ENCODE results near the gene TBC1D10A. TPM values are rescaled to one million over a fixed set of nuclear protein-coding genes. Genes with fewer than 3 reads are reported as not detected.

The TBC1D10A gene
- total RNA-seq, 1 donor from 2014 or later, result 5.8 TPM

- no peaks in the 10 kb centered on the region for H3K9me3 ChIP-seq (replicated peaks)
- H3K4me3 ChIP-seq, result no peak overlapping the region
- no peaks in the 10 kb centered on the region for H3K27me3 ChIP-seq (ENCODE audit: low read depth)
- H3K4me1 ChIP-seq, result peaks cover 41% of the 10 kb centered on the region
- no peak overlapping the region for H3K27ac ChIP-seq (replicated peaks)
- DNase-seq, result no peak
- intact Hi-C loops (cut with micrococcal nuclease), result no loop called here
- TF ChIP-seq CTCF (IDR thresholded peaks at IDR 0.05; ENCODE audit: borderline replicate concordance), result no peak
- H3K36me3 ChIP-seq, result peaks cover 20% of the 10 kb centered on the region
Observed at GRCh38 chr22:30286331-30286730, 40.4 kb downstream of the TBC1D10A start.

GRCh38 chr22:30285846-30286200 lies 40.9 kb downstream of the TBC1D10A start:
- Histone ChIP-seq H3K27me3 (ENCODE audit: low read depth) (no peaks in the 10 kb centered on the region), H3K36me3 (peaks cover 20% of the 10 kb centered on the region), H3K9me3 (replicated peaks) (no peaks in the 10 kb centered on the region), H3K4me3 (no peak overlapping the region), H3K27ac (replicated peaks) (no peak overlapping the region), H3K4me1 (peaks cover 35% of the 10 kb centered on the region)
- DNase-seq, result no peak
- intact Hi-C loops (cut with micrococcal nuclease), result no loop called here
- TF ChIP-seq CTCF (IDR thresholded peaks at IDR 0.05; ENCODE audit: borderline replicate concordance), result no peak

GRCh38 chr22:30285176-30285845 lies 41.4 kb downstream of the TBC1D10A start:
- no peak for TF ChIP-seq CTCF (IDR thresholded peaks at IDR 0.05; ENCODE audit: borderline replicate concordance)
- peaks cover 20% of the 10 kb centered on the region for H3K36me3 ChIP-seq
- intact Hi-C loops (cut with micrococcal nuclease), result no loop called here
- H3K9me3 ChIP-seq (replicated peaks), result no peaks in the 10 kb centered on the region
- no peak overlapping the region for H3K27ac ChIP-seq (replicated peaks)
- peaks cover 30% of the 10 kb centered on the region for H3K4me1 ChIP-seq
- DNase-seq, result no peak
- no peak overlapping the region for H3K4me3 ChIP-seq
- no peaks in the 10 kb centered on the region for H3K27me3 ChIP-seq (ENCODE audit: low read depth)

GRCh38 chr22:30284666-30285065 lies 42.1 kb downstream of the TBC1D10A start:
- Histone ChIP-seq H3K27me3 (ENCODE audit: low read depth) (no peaks in the 10 kb centered on the region), H3K4me1 (peaks cover 25% of the 10 kb centered on the region), H3K4me3 (no peak overlapping the region), H3K27ac (replicated peaks) (no peak overlapping the region), H3K36me3 (peaks cover 20% of the 10 kb centered on the region), H3K9me3 (replicated peaks) (no peaks in the 10 kb centered on the region)
- intact Hi-C loops (cut with micrococcal nuclease), result no loop called here
- TF ChIP-seq CTCF (IDR thresholded peaks at IDR 0.05; ENCODE audit: borderline replicate concordance), result no peak
- DNase-seq, result no peak

GRCh38 chr22:30284172-30284571 lies 42.6 kb downstream of the TBC1D10A start:
- intact Hi-C loops (cut with micrococcal nuclease), result no loop called here

More at GRCh38 chr22:30284172-30284571, 42.6 kb downstream of the TBC1D10A start:
- H3K4me1 ChIP-seq, result peaks cover 23% of the 10 kb centered on the region
- peaks cover 20% of the 10 kb centered on the region for H3K36me3 ChIP-seq
- no peaks in the 10 kb centered on the region for H3K27me3 ChIP-seq (ENCODE audit: low read depth)
- H3K9me3 ChIP-seq (replicated peaks), result no peaks in the 10 kb centered on the region
- TF ChIP-seq CTCF (IDR thresholded peaks at IDR 0.05; ENCODE audit: borderline replicate concordance), result no peak
- DNase-seq, result no peak
- no peak overlapping the region for H3K4me3 ChIP-seq
- no peak overlapping the region for H3K27ac ChIP-seq (replicated peaks)
